PC-9 (cell line): Measurements from ENCODE around the gene GABRG3. TPM values are rescaled to one million over a fixed set of nuclear protein-coding genes. Genes with fewer than 3 reads are reported as not detected.

Experiments used
- BruUV-seq: library from RNA; stranded (reverse); fragments of 400-500 nt; replicated peaks from 2 replicates; lab custom pipeline; 2021; lab: Mats Ljungman, UMichigan
- CTCF ChIA-PET: fragments of 300-600 bp; sonication (Branson Sonifier 250); formaldehyde crosslinking; loops from one replicate; lab custom pipeline; 2022; ENCODE audit warnings: antibody characterized with exemption; lab: Charles Lee
- POLR2A ChIA-PET: fragments of 300-600 bp; sonication (Branson Sonifier 250); formaldehyde crosslinking; loops from one replicate; lab custom pipeline; 2022; ENCODE audit warnings: antibody characterized with exemption; ENCODE audit not compliant: unreplicated experiment; lab: Charles Lee
- DNase-seq, 2 experiments: peaks; one replicate each; pipeline versions ENCODE4 v3.0.0 to v3.0.0-alpha.2; 2015 to 2022; ENCODE audit warnings: mixed read lengths in 1 of 2
- H2AFZ ChIP-seq: fragments of 200-600 bp; sonication (generic); 2 replicates; pipeline ENCODE4 v1.8.1; 2017; ENCODE audit warnings: antibody characterized with exemption
- H3F3A ChIP-seq: fragments of 200-600 bp; sonication (generic); 2 replicates; pipeline ENCODE4 v1.8.1; 2017; ENCODE audit warnings: antibody characterized with exemption, mild to moderate bottlenecking, low read depth; ENCODE audit not compliant: insufficient read depth
- H3K27ac ChIP-seq: fragments of 200-600 bp; sonication (generic); 2 replicates; pipeline ENCODE4 v1.6.1; 2016; ENCODE audit warnings: mixed run types
- H3K27me3 ChIP-seq: fragments of 200-600 bp; sonication (generic); 2 replicates; pipeline ENCODE4 v1.6.1; 2016; ENCODE audit warnings: low read depth, mixed run types; ENCODE audit not compliant: insufficient read depth
- H3K36me3 ChIP-seq: fragments of 200-600 bp; sonication (generic); 2 replicates; pipeline ENCODE4 v1.6.1; 2016; ENCODE audit warnings: low read depth, mixed run types
- H3K4me1 ChIP-seq: fragments of 200-600 bp; sonication (generic); replicated peaks from 2 replicates; pipeline ENCODE4 v1.6.1; 2016; ENCODE audit warnings: mixed run types; ENCODE audit not compliant: insufficient read depth
- H3K4me2 ChIP-seq: fragments of 200-600 bp; sonication (generic); 2 replicates; pipeline ENCODE4 v1.6.1; 2017; ENCODE audit warnings: mixed run types
- H3K4me3 ChIP-seq: fragments of 200-600 bp; sonication (generic); 2 replicates; pipeline ENCODE4 v1.6.1; 2016; ENCODE audit warnings: mixed run types
- H3K79me2 ChIP-seq: fragments of 200-600 bp; sonication (generic); 2 replicates; pipeline ENCODE4 v1.6.1; 2017; ENCODE audit warnings: low read depth, mixed run types
- H3K9me2 ChIP-seq: fragments of 200-600 bp; sonication (generic); 2 replicates; pipeline ENCODE4 v1.8.1; 2017; ENCODE audit warnings: mild to moderate bottlenecking; ENCODE audit not compliant: insufficient read depth
- H3K9me3 ChIP-seq: fragments of 200-600 bp; sonication (generic); 2 replicates; pipeline ENCODE4 v1.8.1; 2016; ENCODE audit warnings: low read depth; ENCODE audit not compliant: insufficient read depth
- H4K20me1 ChIP-seq: fragments of 200-600 bp; sonication (generic); 2 replicates; pipeline ENCODE4 v1.8.1; 2017; ENCODE audit not compliant: insufficient read depth
- EZH2 ChIP-seq: fragments of 200-600 bp; sonication (generic); IDR thresholded peaks from 2 replicates; pipeline ENCODE4 v1.8.0; 2017; ENCODE audit warnings: antibody characterized with exemption, low read depth
- intact Hi-C: fragments of 100-400 bp; cut with micrococcal nuclease; formaldehyde crosslinking; loops from one replicate; pipeline ENCODE4 v1.10.0; 2022; ENCODE audit not compliant: unreplicated experiment
- total RNA-seq: library from RNA; stranded (reverse); gene quantifications from 2 replicates; pipeline ENCODE4 v1.2.3, GENCODE V29; 2021
- TF ChIP-seq, protein P1 (sequence below): fragments of 200-600 bp; sonication (generic); conservative IDR thresholded peaks from 2 replicates; pipeline ENCODE4 v1.6.1; 2017; ENCODE audit warnings: mixed run types, antibody characterized with exemption, mild to moderate bottlenecking, moderate library complexity

GABRG3 gene
- total RNA-seq, 1 experiment from 2014 or later = not detected

DNA sequence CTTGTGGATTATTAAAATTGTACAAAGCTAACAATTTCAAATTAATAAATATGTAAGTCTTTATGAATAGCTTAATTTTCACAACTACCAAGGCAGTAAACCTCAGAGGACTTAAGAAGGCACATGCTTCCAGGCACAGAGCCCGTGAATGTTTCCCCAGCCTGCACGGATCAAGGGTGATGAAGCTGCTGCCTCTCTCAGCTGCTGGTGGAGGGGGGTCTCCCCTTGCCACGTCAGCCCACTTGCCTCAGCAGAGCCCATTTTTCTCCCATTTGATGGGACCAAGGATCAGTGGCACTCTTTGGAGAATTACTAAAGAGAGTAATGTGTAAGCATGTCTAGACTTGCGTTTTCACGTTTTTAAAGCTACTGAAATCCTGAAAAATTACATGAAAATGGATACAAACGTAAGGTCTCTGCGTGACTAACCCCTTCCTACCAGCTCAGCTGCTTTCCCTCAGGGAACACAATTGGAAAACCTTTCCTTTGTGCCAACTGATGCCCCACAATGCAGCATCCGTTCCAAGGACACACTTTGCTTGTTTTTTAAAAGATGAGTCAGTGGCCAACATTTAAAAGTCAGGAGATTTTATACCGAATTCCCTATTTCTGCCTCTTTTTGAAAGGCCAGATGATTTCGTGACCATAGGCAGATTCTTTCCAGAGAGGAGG, 494.1 kb downstream of the GABRG3 start:
- no peak for DNase-seq

DNA sequence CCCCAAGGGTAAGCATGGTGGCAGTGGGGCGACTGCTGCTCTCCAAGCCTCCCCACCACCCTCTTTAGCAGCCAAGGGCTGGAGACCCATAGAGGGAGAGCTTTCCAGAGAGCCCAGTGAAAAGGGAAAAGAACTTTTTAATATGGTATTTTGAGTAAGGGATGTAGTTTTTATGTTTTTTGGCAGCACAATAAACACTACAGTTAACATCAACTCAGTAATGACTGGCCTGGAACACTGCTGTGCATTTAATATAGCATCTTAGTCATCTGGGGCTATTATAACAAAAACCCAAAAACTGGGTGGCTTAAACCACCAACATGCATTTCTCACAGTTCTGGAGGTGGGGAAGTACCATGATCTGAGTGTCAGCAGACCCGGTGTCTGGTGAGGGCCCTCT, 495.8 kb downstream of the GABRG3 start:
- TF ChIP-seq EZH2 = no peak
- TF ChIP-seq, protein P1, sequence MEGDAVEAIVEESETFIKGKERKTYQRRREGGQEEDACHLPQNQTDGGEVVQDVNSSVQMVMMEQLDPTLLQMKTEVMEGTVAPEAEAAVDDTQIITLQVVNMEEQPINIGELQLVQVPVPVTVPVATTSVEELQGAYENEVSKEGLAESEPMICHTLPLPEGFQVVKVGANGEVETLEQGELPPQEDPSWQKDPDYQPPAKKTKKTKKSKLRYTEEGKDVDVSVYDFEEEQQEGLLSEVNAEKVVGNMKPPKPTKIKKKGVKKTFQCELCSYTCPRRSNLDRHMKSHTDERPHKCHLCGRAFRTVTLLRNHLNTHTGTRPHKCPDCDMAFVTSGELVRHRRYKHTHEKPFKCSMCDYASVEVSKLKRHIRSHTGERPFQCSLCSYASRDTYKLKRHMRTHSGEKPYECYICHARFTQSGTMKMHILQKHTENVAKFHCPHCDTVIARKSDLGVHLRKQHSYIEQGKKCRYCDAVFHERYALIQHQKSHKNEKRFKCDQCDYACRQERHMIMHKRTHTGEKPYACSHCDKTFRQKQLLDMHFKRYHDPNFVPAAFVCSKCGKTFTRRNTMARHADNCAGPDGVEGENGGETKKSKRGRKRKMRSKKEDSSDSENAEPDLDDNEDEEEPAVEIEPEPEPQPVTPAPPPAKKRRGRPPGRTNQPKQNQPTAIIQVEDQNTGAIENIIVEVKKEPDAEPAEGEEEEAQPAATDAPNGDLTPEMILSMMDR = no peak
- Histone ChIP-seq H3K4me3 (no peak overlapping the region), H2AFZ (no peak overlapping the region), H3K4me2 (no peak overlapping the region), H3K79me2 (no peaks in the 10 kb centered on the region), H3K27me3 (no peaks in the 10 kb centered on the region), H3F3A (no peaks in the 10 kb centered on the region), H3K9me2 (no peaks in the 10 kb centered on the region), H3K9me3 (no peaks in the 10 kb centered on the region), H3K4me1 (no peaks in the 10 kb centered on the region), H3K36me3 (no peaks in the 10 kb centered on the region), H4K20me1 (no peaks in the 10 kb centered on the region), H3K27ac (no peak overlapping the region)
- intact Hi-C loops = no loop called here
- no peak for DNase-seq
- no TSS peak for BruUV-seq
- CTCF ChIA-PET = no interaction called here
- POLR2A ChIA-PET = no interaction called here

More for the DNA sequence above, 494.1 kb downstream of the GABRG3 start:
- no peaks in the 10 kb centered on the region for H3K36me3 ChIP-seq
- no peaks in the 10 kb centered on the region for H3K79me2 ChIP-seq
- no peak overlapping the region for H3K4me2 ChIP-seq
- no peaks in the 10 kb centered on the region for H3F3A ChIP-seq
- no TSS peak for BruUV-seq
- H3K4me3 ChIP-seq = no peak overlapping the region
- peaks cover 12% of the 10 kb centered on the region for H3K27me3 ChIP-seq
- intact Hi-C loops = no loop called here
- TF ChIP-seq, protein P1 = no peak
- TF ChIP-seq EZH2 = no peak
- POLR2A ChIA-PET = no interaction called here
- no peaks in the 10 kb centered on the region for H3K4me1 ChIP-seq
- CTCF ChIA-PET = no interaction called here
- H3K9me2 ChIP-seq = no peaks in the 10 kb centered on the region
- no peaks in the 10 kb centered on the region for H3K9me3 ChIP-seq
- no peak overlapping the region for H3K27ac ChIP-seq
- H2AFZ ChIP-seq = no peak overlapping the region
- no peaks in the 10 kb centered on the region for H4K20me1 ChIP-seq

DNA sequence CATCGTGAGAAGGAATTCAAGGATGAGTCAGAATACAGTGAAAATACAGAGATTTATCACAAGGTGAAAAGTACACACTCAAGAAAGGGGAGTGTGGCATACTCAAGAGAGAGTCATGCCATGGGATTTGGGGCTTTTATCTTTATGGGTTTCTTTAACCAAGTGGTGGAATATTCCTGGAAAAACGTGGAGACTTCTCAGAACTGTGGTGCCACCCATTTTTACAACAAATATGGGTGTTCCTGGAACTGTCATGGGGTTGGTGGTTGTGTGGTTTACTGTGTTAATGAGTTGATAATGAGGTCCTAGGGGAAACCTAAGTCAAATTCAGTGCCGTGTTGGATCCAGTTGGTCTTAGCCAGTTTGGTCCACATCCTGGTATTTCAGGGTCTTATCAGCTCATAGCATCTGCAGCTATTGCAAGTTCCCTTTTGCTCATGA, 497.2 kb downstream of the GABRG3 start:
- Histone ChIP-seq H3F3A (no peaks in the 10 kb centered on the region), H3K9me2 (no peaks in the 10 kb centered on the region), H2AFZ (no peak overlapping the region), H3K4me2 (no peak overlapping the region), H3K4me3 (no peak overlapping the region), H3K36me3 (no peaks in the 10 kb centered on the region), H4K20me1 (no peaks in the 10 kb centered on the region), H3K79me2 (no peaks in the 10 kb centered on the region), H3K27ac (no peak overlapping the region), H3K4me1 (no peaks in the 10 kb centered on the region), H3K27me3 (no peaks in the 10 kb centered on the region), H3K9me3 (no peaks in the 10 kb centered on the region)
- CTCF ChIA-PET = no interaction called here
- intact Hi-C loops = no loop called here
- no peak for DNase-seq
- POLR2A ChIA-PET = no interaction called here
- TF ChIP-seq, protein P1 = no peak
- no peak for TF ChIP-seq EZH2
- no TSS peak for BruUV-seq
